Astrocyte of the spinal cord (primary cell): ENCODE results near the gene PCCA.

ENCODE experiments used
- DNase-seq: peaks from one replicate; pipeline ENCODE4 v3.0.0; 2011; ENCODE audit warnings: low read depth, low spot score
- H3K4me3 ChIP-seq: 2 replicates; pipeline ENCODE4 v1.5.1; 2011; ENCODE audit warnings: low read depth, mild to moderate bottlenecking, low read length, moderate library complexity
- in situ Hi-C: cut with HindIII; loops from 2 replicates; pipeline ENCODE4 v1.10.0; 2017; ENCODE audit warnings: low sequenced_read_pairs
- TF ChIP-seq, protein P1 (sequence below): IDR thresholded peaks from 2 replicates; pipeline ENCODE4 v1.5.1; 2012; ENCODE audit warnings: low read depth, mild to moderate bottlenecking, low read length, inconsistent platforms

Gene PCCA

DNA sequence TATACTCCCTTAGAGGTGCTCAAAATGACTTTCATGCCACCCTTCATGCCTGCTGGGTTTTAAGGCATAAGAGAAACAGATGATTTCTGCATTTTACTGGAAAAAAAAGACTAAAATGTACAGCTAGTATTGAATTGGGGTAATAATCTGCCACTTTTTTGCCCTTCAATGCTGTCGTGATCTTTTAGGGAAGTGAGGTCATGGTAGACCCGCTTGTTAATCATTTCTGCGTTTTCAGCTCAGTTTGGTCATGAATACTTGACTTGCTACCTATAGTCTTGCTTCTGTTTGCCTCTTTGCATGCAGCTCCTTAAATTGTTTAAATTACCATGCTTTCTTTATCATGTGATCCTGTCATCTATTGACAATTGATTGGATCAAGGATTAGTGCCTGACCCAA is 90.4 kb downstream of the PCCA start:
- in situ Hi-C loops, result no loop called here
- TF ChIP-seq, protein P1, sequence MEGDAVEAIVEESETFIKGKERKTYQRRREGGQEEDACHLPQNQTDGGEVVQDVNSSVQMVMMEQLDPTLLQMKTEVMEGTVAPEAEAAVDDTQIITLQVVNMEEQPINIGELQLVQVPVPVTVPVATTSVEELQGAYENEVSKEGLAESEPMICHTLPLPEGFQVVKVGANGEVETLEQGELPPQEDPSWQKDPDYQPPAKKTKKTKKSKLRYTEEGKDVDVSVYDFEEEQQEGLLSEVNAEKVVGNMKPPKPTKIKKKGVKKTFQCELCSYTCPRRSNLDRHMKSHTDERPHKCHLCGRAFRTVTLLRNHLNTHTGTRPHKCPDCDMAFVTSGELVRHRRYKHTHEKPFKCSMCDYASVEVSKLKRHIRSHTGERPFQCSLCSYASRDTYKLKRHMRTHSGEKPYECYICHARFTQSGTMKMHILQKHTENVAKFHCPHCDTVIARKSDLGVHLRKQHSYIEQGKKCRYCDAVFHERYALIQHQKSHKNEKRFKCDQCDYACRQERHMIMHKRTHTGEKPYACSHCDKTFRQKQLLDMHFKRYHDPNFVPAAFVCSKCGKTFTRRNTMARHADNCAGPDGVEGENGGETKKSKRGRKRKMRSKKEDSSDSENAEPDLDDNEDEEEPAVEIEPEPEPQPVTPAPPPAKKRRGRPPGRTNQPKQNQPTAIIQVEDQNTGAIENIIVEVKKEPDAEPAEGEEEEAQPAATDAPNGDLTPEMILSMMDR, result no peak
- H3K4me3 ChIP-seq, result no peak overlapping the region
- DNase-seq, result no peak

DNA sequence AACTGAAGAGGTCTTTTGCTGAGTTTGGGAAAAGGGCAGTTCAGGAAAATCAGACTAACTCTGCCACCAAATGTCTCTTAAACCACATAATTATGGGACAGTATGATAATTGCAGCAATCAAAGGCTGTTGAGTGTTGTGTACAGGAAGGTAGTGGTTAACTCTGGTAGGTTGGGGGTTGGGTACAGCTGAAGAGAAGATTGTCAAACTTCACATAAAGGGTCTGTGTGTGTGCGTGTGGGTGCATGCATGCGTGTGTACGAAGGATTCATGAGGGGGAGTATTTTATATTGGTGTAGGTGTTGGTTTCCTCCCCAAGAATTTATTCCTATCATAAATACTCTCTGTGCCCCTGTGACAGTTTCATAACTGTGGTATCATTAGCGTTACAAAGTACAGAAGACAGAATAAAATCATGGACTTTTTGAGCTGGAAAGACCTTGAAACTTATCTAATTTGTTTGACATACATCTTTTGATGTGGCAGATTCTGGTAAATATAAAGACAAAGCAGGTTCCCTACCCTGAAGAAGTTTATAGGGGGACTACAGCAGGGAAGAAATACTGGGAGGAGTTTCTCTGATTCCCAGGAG is 94.1 kb downstream of the PCCA start:
- in situ Hi-C loops, result no loop called here
- TF ChIP-seq, protein P1, result no peak
- H3K4me3 ChIP-seq, result no peak overlapping the region
- no peak for DNase-seq

DNA sequence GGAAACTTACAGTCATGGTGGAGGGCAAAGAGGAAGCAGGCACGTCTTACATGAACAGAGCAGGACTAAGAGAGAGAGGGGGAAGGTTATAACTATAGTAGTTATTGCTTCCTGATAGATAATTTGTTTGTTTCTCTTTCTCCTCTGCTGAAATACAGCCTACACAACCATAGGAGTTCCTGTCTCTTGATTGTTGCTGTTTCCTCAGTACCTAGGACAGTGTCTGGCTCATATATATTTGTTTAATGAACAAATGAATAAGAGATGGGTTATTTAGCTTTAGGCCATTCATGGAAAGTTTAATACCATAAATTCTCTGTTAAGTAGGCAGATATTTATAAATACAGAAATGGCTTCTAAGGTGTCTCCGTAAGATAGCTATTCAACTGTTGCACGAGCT is 95.2 kb downstream of the PCCA start:
- in situ Hi-C loops, result no loop called here
- DNase-seq, result no peak
- TF ChIP-seq, protein P1, result no peak
- H3K4me3 ChIP-seq, result no peak overlapping the region

DNA sequence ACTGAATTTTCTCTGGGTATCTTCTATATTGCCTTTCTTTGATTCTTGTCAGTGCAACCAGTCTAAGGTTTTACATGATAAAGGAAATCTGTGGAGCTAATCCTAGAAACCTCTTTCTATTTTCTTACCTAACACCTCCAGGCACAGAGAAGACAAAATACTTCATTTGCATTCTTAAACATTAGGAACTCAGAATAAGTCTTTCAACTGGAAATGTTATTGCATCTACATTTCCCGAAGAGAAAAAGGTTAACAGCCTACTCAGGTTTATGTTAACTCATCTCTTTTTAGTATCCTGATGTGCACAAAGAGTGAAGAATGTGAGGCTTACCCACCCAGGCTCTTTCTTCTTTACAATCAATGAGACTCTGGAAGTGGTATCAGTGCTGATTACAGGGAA is 106.7 kb downstream of the PCCA start:
- H3K4me3 ChIP-seq, result no peak overlapping the region
- TF ChIP-seq, protein P1, result no peak
- in situ Hi-C loops, result no loop called here
- DNase-seq, result no peak

DNA sequence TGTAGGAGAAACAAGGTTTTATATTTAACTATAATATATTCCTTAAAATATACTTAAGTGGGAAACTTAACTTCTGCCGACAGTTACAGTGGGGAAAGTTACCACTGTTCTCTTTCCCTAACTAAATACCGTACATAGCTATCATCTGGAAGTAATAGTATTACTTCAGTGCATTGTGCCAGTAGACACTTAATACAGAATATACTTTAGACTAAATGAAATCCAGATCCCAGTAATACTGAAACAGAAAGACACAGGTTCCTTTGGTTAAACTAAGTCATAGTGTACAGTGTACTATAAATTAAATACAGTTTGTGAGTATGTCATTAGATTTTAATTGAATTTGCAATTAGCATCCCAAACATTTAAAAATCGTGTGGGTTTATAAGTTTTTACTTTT is 107.5 kb downstream of the PCCA start:
- TF ChIP-seq, protein P1, result no peak
- H3K4me3 ChIP-seq, result no peak overlapping the region
- no peak for DNase-seq
- in situ Hi-C loops, result no loop called here

DNA sequence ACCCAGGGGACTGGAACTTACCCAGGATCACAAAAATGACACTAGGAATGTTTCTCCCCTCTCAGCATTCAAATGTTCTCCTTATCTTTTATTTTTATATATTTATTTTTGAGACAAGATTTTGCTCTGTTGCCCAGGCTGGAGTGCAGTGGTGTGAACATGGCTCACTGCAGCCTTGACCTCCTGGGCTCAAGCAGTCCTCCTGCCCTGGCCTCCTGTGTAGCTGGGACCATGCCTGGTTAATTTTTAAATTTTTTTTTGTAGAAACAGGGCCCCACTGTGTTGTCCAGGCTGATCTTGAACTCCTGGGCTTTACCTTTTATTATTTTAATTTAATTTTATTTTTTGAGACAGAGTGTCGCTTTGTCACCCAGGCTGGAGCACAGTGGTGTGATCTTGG is 108.2 kb downstream of the PCCA start:
- TF ChIP-seq, protein P1, result no peak
- DNase-seq, result no peak
- H3K4me3 ChIP-seq, result no peak overlapping the region
- in situ Hi-C loops, result no loop called here
